B cell (primary cell): ENCODE results near the gene MDK. TPM values are rescaled to one million over a fixed set of nuclear protein-coding genes. Genes with fewer than 3 reads are reported as not detected.

Source experiments
- ATAC-seq: fragments of 200-7000 bp; cut with Tn5 transposase; one replicate; pipeline ENCODE4 v1.10.0; 2021; ENCODE audit warnings: low read depth, mild to moderate bottlenecking, moderate number of reproducible peaks, moderate library complexity
- CTCF ChIA-PET: fragments of 350-600 bp; sonication (Branson Sonifier 250); formaldehyde crosslinking; loops from one replicate; lab custom pipeline; 2021; ENCODE audit warnings: antibody characterized with exemption, inconsistent platforms; lab: Charles Lee
- POLR2A ChIA-PET: fragments of 350-600 bp; sonication (Branson Sonifier 250); formaldehyde crosslinking; loops from one replicate; lab custom pipeline; 2021; ENCODE audit warnings: antibody characterized with exemption; lab: Charles Lee
- DNase-seq: peaks from one replicate; pipeline ENCODE4 v3.0.0; 2013
- H2AFZ ChIP-seq: 2 replicates; pipeline ENCODE4 v1.6.1; 2012; ENCODE audit warnings: mild to moderate bottlenecking, low read depth, low read length; ENCODE audit not compliant: insufficient read depth, poor library complexity, severe bottlenecking
- H3K27ac ChIP-seq, 2 donors: 1 replicate in 1 of 2; 2 replicates in 1 of 2; pipeline ENCODE4 v1.5.1; 2012 to 2013; ENCODE audit warnings: low read length in 2 of 2, mild to moderate bottlenecking in 2 of 2, moderate library complexity in 1 of 2
- H3K27me3 ChIP-seq, 4 experiments: fragments of 200-600 bp in 1 of 4; sonication (generic) in 1 of 4; replicated peaks in 1 of 4; 1 replicate in 2 of 4; 2 replicates in 2 of 4; pipeline versions ENCODE4 v1.6.1 to v1.7.0; 2013 to 2016; ENCODE audit warnings: low read length in 3 of 4, mild to moderate bottlenecking in 2 of 4, mixed read lengths in 1 of 4, moderate library complexity in 1 of 4; ENCODE audit not compliant: insufficient read depth in 4 of 4, control insufficient read depth in 3 of 4; ENCODE audit errors: control extremely low read depth in 1 of 4
- H3K36me3 ChIP-seq, 2 experiments: replicated peaks in 1 of 2; 1 replicate in 1 of 2; 2 replicates in 1 of 2; pipeline versions ENCODE4 v1.6.1 to v1.7.1; 2013; ENCODE audit warnings: low read length in 1 of 2; ENCODE audit not compliant: insufficient read depth in 2 of 2, control insufficient read depth in 1 of 2; ENCODE audit errors: control extremely low read depth in 1 of 2, extremely low read depth in 1 of 2
- H3K4me1 ChIP-seq, 2 donors: fragments of 200-600 bp in 1 of 2; sonication (generic) in 1 of 2; 1 replicate in 1 of 2; 2 replicates in 1 of 2; pipeline versions ENCODE4 v1.5.1 to v1.6.1; 2013 to 2017; ENCODE audit warnings: low read length in 2 of 2; ENCODE audit not compliant: control insufficient read depth in 2 of 2, insufficient read depth in 2 of 2
- H3K4me2 ChIP-seq: replicated peaks from 2 replicates; pipeline ENCODE3; 2012; ENCODE audit warnings: mild to moderate bottlenecking, low read depth, low read length; ENCODE audit not compliant: poor library complexity, severe bottlenecking
- H3K4me3 ChIP-seq, 5 experiments: fragments of 200-600 bp in 1 of 5; sonication (generic) in 1 of 5; 1 replicate in 3 of 5; 2 replicates in 2 of 5; pipeline versions ENCODE4 v1.5.1 to v1.7.0; 2011 to 2016; ENCODE audit warnings: low read length in 4 of 5, mild to moderate bottlenecking in 4 of 5, low read depth in 2 of 5, control low read depth in 1 of 5, moderate library complexity in 1 of 5; ENCODE audit not compliant: insufficient read depth in 1 of 5; ENCODE audit errors: control extremely low read depth in 1 of 5, extremely low read depth in 1 of 5
- H3K79me2 ChIP-seq: fragments of 200-600 bp; sonication (generic); one replicate; pipeline ENCODE4 v1.6.0; 2016; ENCODE audit warnings: low read length; ENCODE audit not compliant: control insufficient read depth, insufficient read depth
- H3K9ac ChIP-seq: fragments of 200-600 bp; sonication (generic); 2 replicates; pipeline ENCODE4 v1.6.1; 2017; ENCODE audit warnings: mild to moderate bottlenecking, low read length, moderate library complexity
- H3K9me3 ChIP-seq, 3 donors: one replicate each; pipeline versions ENCODE4 v1.6.1 to v1.7.1; 2013; ENCODE audit warnings: low read length in 2 of 3; ENCODE audit not compliant: control insufficient read depth in 2 of 3, insufficient read depth in 1 of 3; ENCODE audit errors: control extremely low read depth in 1 of 3
- H4K20me1 ChIP-seq: 2 replicates; pipeline ENCODE4 v1.6.0; 2012; ENCODE audit warnings: mild to moderate bottlenecking, low read length; ENCODE audit not compliant: insufficient read depth, control insufficient read depth, poor library complexity, severe bottlenecking
- H3K27ac Mint-ChIP-seq: one replicate; pipeline ENCODE4 v1.8.0; 2021; ENCODE audit warnings: mixed read lengths
- H3K27me3 Mint-ChIP-seq: one replicate; pipeline ENCODE4 v1.8.0; 2021; ENCODE audit warnings: mixed read lengths
- H3K4me1 Mint-ChIP-seq: one replicate; pipeline ENCODE4 v1.8.0; 2021; ENCODE audit warnings: mixed read lengths
- H3K4me3 Mint-ChIP-seq: one replicate; pipeline ENCODE4 v1.8.0; 2021; ENCODE audit warnings: mixed read lengths
- H3K9me3 Mint-ChIP-seq: one replicate; pipeline ENCODE4 v1.8.0; 2022; ENCODE audit warnings: mixed read lengths; ENCODE audit not compliant: insufficient read depth
- CTCF ChIP-seq: fragments of 200-600 bp; IDR thresholded peaks from one replicate; pipeline ENCODE4 v1.8.0; 2022; ENCODE audit warnings: antibody characterized with exemption, mild to moderate bottlenecking
- EZH2 ChIP-seq: IDR thresholded peaks from 2 replicates; pipeline ENCODE4 v1.6.1; 2012; ENCODE audit warnings: borderline replicate concordance, low read depth, mild to moderate bottlenecking, moderate library complexity, low read length; ENCODE audit not compliant: insufficient read depth, poor library complexity, severe bottlenecking
- WGBS: methylation state at CpG from one replicate; pipeline ENCODE4 v1.1.5; 2013; ENCODE audit warnings: missing lambda C conversion rate; ENCODE audit not compliant: insufficient coverage; 5-methylcytosine and 5-hydroxymethylcytosine counted together
- intact Hi-C: fragments of 100-400 bp; cut with micrococcal nuclease; formaldehyde crosslinking; loops from one replicate; pipeline ENCODE4 v1.10.0; 2022
- polyA plus RNA-seq: library from polyadenylated mRNA; depleted of rRNA; stranded (reverse); fragments of >200 nt; gene quantifications from 2 replicates; pipeline ENCODE4 v1.2.3, GENCODE V29; 2012
- total RNA-seq, 2 donors: library from RNA; stranded (reverse); fragments of 120-200 nt in 1 of 2; gene quantifications; 1 replicate in 1 of 2; 2 replicates in 1 of 2; pipeline versions ENCODE4 v1.2.3 to v1.2.4, GENCODE V29; 2013 to 2022

The MDK gene
- total and polyA plus RNA-seq, 2 donors (not counting 1 experiment from before 2014, with no cell fraction given) = 1.5 to 2.6 TPM

GRCh38 chr11:46381819-46382645 lies 563 bp downstream of the MDK start:
- intact Hi-C loops = loop anchor here (5.0 kb wide), 1 partner anchor 35 kb away; the partner anchor contains the start of gene DGKZ
- Histone ChIP-seq H3K79me2 (no peaks in the 10 kb centered on the region), H3K4me1 (peaks cover 14 to 15% of the 10 kb centered on the region in 2 donors), H4K20me1 (no peaks in the 10 kb centered on the region), H3K9ac (peak overlapping the region; percentile 57), H3K4me2 (peak overlapping the region; percentile 100), H3K27ac (no peak overlapping the region), H3K9me3 (peaks cover 0 to 29% (median 0%) of the 10 kb centered on the region in 3 donors), H2AFZ (peak overlapping the region; percentile 59), H3K27me3 (peaks cover 0 to 54% (median 27%) of the 10 kb centered on the region in 4 experiments), H3K36me3 (peaks cover 0 to 1% of the 10 kb centered on the region in 2 experiments), H3K4me3 (peak overlapping the region in 4 of 5 experiments; percentile 39 to 58 (median 52))
- ChIA-PET POLR2A (no interaction called here), CTCF (no interaction called here)
- TF ChIP-seq EZH2 (no peak), CTCF (no peak)
- Mint-ChIP-seq H3K27ac (peak overlapping the region; percentile 20), H3K27me3 (peaks cover 39% of the 10 kb centered on the region), H3K9me3 (no peaks in the 10 kb centered on the region), H3K4me3 (peak overlapping the region; percentile 83), H3K4me1 (peaks cover 12% of the 10 kb centered on the region)
- ATAC-seq (peak; percentile 6), DNase-seq (peak; percentile 38)
- WGBS = 2% methylated on average over 59 of the region's 66 CpGs
